HEK293T (cell line): ENCODE measurements around the gene GLIPR1L2.

Experiments
- ARNT ChIP-seq: fragments of 450-650 bp; IDR thresholded peaks from 2 replicates; pipeline ENCODE4 v1.6.1; 2017; ENCODE audit warnings: mild to moderate bottlenecking
- BHLHE40 ChIP-seq: fragments of 450-650 bp; IDR thresholded peaks from 2 replicates; pipeline ENCODE4 v1.6.1; 2016; ENCODE audit warnings: mild to moderate bottlenecking, moderate library complexity, borderline replicate concordance
- CTBP1 ChIP-seq: fragments of 450-650 bp; IDR thresholded peaks from 2 replicates; pipeline ENCODE4 v1.6.1; 2016; ENCODE audit warnings: borderline replicate concordance
- FOXA1 ChIP-seq: fragments of 450-650 bp; IDR thresholded peaks from 2 replicates; pipeline ENCODE4 v1.6.1; 2016; ENCODE audit warnings: mild to moderate bottlenecking
- FOXK2 ChIP-seq: fragments of 450-650 bp; IDR thresholded peaks from 2 replicates; pipeline ENCODE4 v1.6.1; 2016; ENCODE audit warnings: mild to moderate bottlenecking
- PKNOX1 ChIP-seq: fragments of 450-650 bp; IDR thresholded peaks from 2 replicates; pipeline ENCODE4 v1.6.1; 2016
- SP1 ChIP-seq: fragments of 450-650 bp; IDR thresholded peaks from 2 replicates; pipeline ENCODE4 v1.6.1; 2017
- TARDBP ChIP-seq: fragments of 450-650 bp; IDR thresholded peaks from 2 replicates; pipeline ENCODE4 v1.6.1; 2016

- TF ChIP-seq TARDBP (no peak), FOXK2 (no peak), SP1 (no peak), PKNOX1 (no peak), FOXA1 (no peak), CTBP1 (no peak), BHLHE40 (no peak), ARNT (no peak)
These were observed 61.9 kb downstream of the GLIPR1L2 start for GRCh38 chr12:75452675-75453330.
